ENCODE data around the gene GRM1. TPM values are rescaled to one million over a fixed set of nuclear protein-coding genes. Genes with fewer than 3 reads are reported as not detected.

GRM1 gene
- total and polyA plus RNA-seq, 7 experiments from 2014 or later = not detected

GRCh38 chr6:146337376-146337775, 308.5 kb downstream of the GRM1 start:
- intact Hi-C loops (cut with micrococcal nuclease) = no loop called here
- H3K27me3 Mint-ChIP-seq = peaks cover 0 to 4% (median 0%) of the 10 kb centered on the region in 5 donors
- DNase-seq = no peak
- no peak overlapping the region for H3K27ac Mint-ChIP-seq
- H3K9me3 ChIP-seq (ENCODE audit: control insufficient read depth in 2 of 3, low read length in 3 of 3) = no peaks in the 10 kb centered on the region
- no peak overlapping the region for H3K4me3 ChIP-seq (ENCODE audit: low read length)
- no peaks in the 10 kb centered on the region for H3K27me3 ChIP-seq (ENCODE audit: control insufficient read depth in 2 of 2, insufficient read depth in 2 of 2, low read length in 2 of 2)
- no peaks in the 10 kb centered on the region for H3K36me3 Mint-ChIP-seq
- no peaks in the 10 kb centered on the region for H3K4me1 Mint-ChIP-seq
- no peak for ATAC-seq
- CTCF ChIA-PET = no interaction called here
- no peaks in the 10 kb centered on the region for H3K4me1 ChIP-seq (ENCODE audit: control insufficient read depth in 2 of 2, insufficient read depth in 2 of 2, low read length in 2 of 2)
- peaks cover 0 to 14% (median 0%) of the 10 kb centered on the region in 11 donors for H3K9me3 Mint-ChIP-seq
- no peak overlapping the region for H3K4me3 Mint-ChIP-seq
- POLR2A ChIA-PET = no interaction called here
- no peaks in the 10 kb centered on the region for H3K36me3 ChIP-seq (ENCODE audit: control insufficient read depth in 2 of 3, insufficient read depth in 3 of 3, low read length in 3 of 3)
- no peak overlapping the region for H3K27ac ChIP-seq (ENCODE audit: low read depth, low read length)

- intact Hi-C loops (cut with micrococcal nuclease) = no loop called here
- ChIA-PET POLR2A (no interaction called here), CTCF (no interaction called here)
- no peak for DNase-seq
- no peak overlapping the region for H3K27ac ChIP-seq (ENCODE audit: low read depth, low read length)
- H3K9me3 ChIP-seq (ENCODE audit: control insufficient read depth in 2 of 3, low read length in 3 of 3) = no peaks in the 10 kb centered on the region
- no peaks in the 10 kb centered on the region for H3K27me3 ChIP-seq (ENCODE audit: control insufficient read depth in 2 of 2, insufficient read depth in 2 of 2, low read length in 2 of 2)
- ATAC-seq = no peak
- Mint-ChIP-seq H3K4me1 (no peaks in the 10 kb centered on the region), H3K9me3 (peaks cover 0 to 14% (median 0%) of the 10 kb centered on the region in 11 donors), H3K36me3 (no peaks in the 10 kb centered on the region), H3K27ac (no peak overlapping the region), H3K27me3 (peaks cover 0 to 8% (median 4%) of the 10 kb centered on the region in 5 donors), H3K4me3 (no peak overlapping the region)
- H3K4me1 ChIP-seq (ENCODE audit: control insufficient read depth in 2 of 2, insufficient read depth in 2 of 2, low read length in 2 of 2) = no peaks in the 10 kb centered on the region
- no peaks in the 10 kb centered on the region for H3K36me3 ChIP-seq (ENCODE audit: control insufficient read depth in 2 of 3, insufficient read depth in 3 of 3, low read length in 3 of 3)
- no peak overlapping the region for H3K4me3 ChIP-seq (ENCODE audit: low read length)
Observed at GRCh38 chr6:146339716-146340115, 310.9 kb downstream of the GRM1 start.

- no peaks in the 10 kb centered on the region for H3K4me1 ChIP-seq (ENCODE audit: control insufficient read depth in 2 of 2, insufficient read depth in 2 of 2, low read length in 2 of 2)
- intact Hi-C loops (cut with micrococcal nuclease) = no loop called here
- H3K9me3 ChIP-seq (ENCODE audit: control insufficient read depth in 2 of 3, low read length in 3 of 3) = no peaks in the 10 kb centered on the region
- Mint-ChIP-seq H3K27ac (no peak overlapping the region), H3K4me3 (no peak overlapping the region), H3K36me3 (no peaks in the 10 kb centered on the region), H3K27me3 (peaks cover 0 to 14% (median 3%) of the 10 kb centered on the region in 5 donors), H3K9me3 (peaks cover 0 to 4% (median 0%) of the 10 kb centered on the region in 11 donors), H3K4me1 (no peaks in the 10 kb centered on the region)
- ATAC-seq = no peak
- CTCF ChIA-PET = no interaction called here
- DNase-seq = no peak
- no peaks in the 10 kb centered on the region for H3K27me3 ChIP-seq (ENCODE audit: control insufficient read depth in 2 of 2, insufficient read depth in 2 of 2, low read length in 2 of 2)
- POLR2A ChIA-PET = interaction anchor here (0.5 kb wide), 1 partner anchor 18 kb away, joined by 3 read pairs; no protein-coding TSS in a partner anchor
- H3K27ac ChIP-seq (ENCODE audit: low read depth, low read length) = no peak overlapping the region
- H3K4me3 ChIP-seq (ENCODE audit: low read length) = no peak overlapping the region
- no peaks in the 10 kb centered on the region for H3K36me3 ChIP-seq (ENCODE audit: control insufficient read depth in 2 of 3, insufficient read depth in 3 of 3, low read length in 3 of 3)
Observed at GRCh38 chr6:146341493-146342230, 312.8 kb downstream of the GRM1 start.

GRCh38 chr6:146345598-146345997, 316.7 kb downstream of the GRM1 start:
- Histone ChIP-seq H3K4me3 (ENCODE audit: low read length) (no peak overlapping the region), H3K36me3 (ENCODE audit: control insufficient read depth in 2 of 3, insufficient read depth in 3 of 3, low read length in 3 of 3) (no peaks in the 10 kb centered on the region), H3K27ac (ENCODE audit: low read depth, low read length) (no peak overlapping the region), H3K4me1 (ENCODE audit: control insufficient read depth in 2 of 2, insufficient read depth in 2 of 2, low read length in 2 of 2) (no peaks in the 10 kb centered on the region), H3K27me3 (ENCODE audit: control insufficient read depth in 2 of 2, insufficient read depth in 2 of 2, low read length in 2 of 2) (no peaks in the 10 kb centered on the region), H3K9me3 (ENCODE audit: control insufficient read depth in 2 of 3, low read length in 3 of 3) (no peaks in the 10 kb centered on the region)
- Mint-ChIP-seq H3K4me1 (no peaks in the 10 kb centered on the region), H3K27me3 (peaks cover 0 to 18% (median 0%) of the 10 kb centered on the region in 5 donors), H3K27ac (no peak overlapping the region), H3K9me3 (peaks cover 0 to 3% (median 0%) of the 10 kb centered on the region in 11 donors), H3K4me3 (no peak overlapping the region), H3K36me3 (no peaks in the 10 kb centered on the region)
- ChIA-PET POLR2A (no interaction called here), CTCF (no interaction called here)
- no peak for DNase-seq
- intact Hi-C loops (cut with micrococcal nuclease) = no loop called here
- ATAC-seq = no peak

GRCh38 chr6:146347090-146347489, 318.2 kb downstream of the GRM1 start:
- Histone ChIP-seq H3K9me3 (ENCODE audit: control insufficient read depth in 2 of 3, low read length in 3 of 3) (no peaks in the 10 kb centered on the region), H3K4me3 (ENCODE audit: low read length) (no peak overlapping the region), H3K36me3 (ENCODE audit: control insufficient read depth in 2 of 3, insufficient read depth in 3 of 3, low read length in 3 of 3) (no peaks in the 10 kb centered on the region), H3K27ac (ENCODE audit: low read depth, low read length) (no peak overlapping the region), H3K27me3 (ENCODE audit: control insufficient read depth in 2 of 2, insufficient read depth in 2 of 2, low read length in 2 of 2) (no peaks in the 10 kb centered on the region), H3K4me1 (ENCODE audit: control insufficient read depth in 2 of 2, insufficient read depth in 2 of 2, low read length in 2 of 2) (no peaks in the 10 kb centered on the region)
- Mint-ChIP-seq H3K9me3 (peaks cover 0 to 3% (median 0%) of the 10 kb centered on the region in 11 donors), H3K27me3 (peaks cover 0 to 18% (median 0%) of the 10 kb centered on the region in 5 donors), H3K4me3 (no peak overlapping the region), H3K4me1 (no peaks in the 10 kb centered on the region), H3K27ac (no peak overlapping the region), H3K36me3 (no peaks in the 10 kb centered on the region)
- ATAC-seq (no peak), DNase-seq (no peak)
- ChIA-PET POLR2A (no interaction called here), CTCF (interaction anchor here (0.6 kb wide), 1 partner anchor 434 kb away, joined by 3 read pairs; no protein-coding TSS in a partner anchor)
- intact Hi-C loops (cut with micrococcal nuclease) = no loop called here

- Mint-ChIP-seq H3K9me3 (peaks cover 0 to 3% (median 0%) of the 10 kb centered on the region in 11 donors), H3K27ac (no peak overlapping the region), H3K27me3 (peaks cover 0 to 18% (median 0%) of the 10 kb centered on the region in 5 donors), H3K36me3 (no peaks in the 10 kb centered on the region), H3K4me1 (no peaks in the 10 kb centered on the region), H3K4me3 (no peak overlapping the region)
- CTCF ChIA-PET = no interaction called here
- ATAC-seq (no peak), DNase-seq (no peak)
- intact Hi-C loops (cut with micrococcal nuclease) = no loop called here
- Histone ChIP-seq H3K36me3 (ENCODE audit: control insufficient read depth in 2 of 3, insufficient read depth in 3 of 3, low read length in 3 of 3) (no peaks in the 10 kb centered on the region), H3K27me3 (ENCODE audit: control insufficient read depth in 2 of 2, insufficient read depth in 2 of 2, low read length in 2 of 2) (no peaks in the 10 kb centered on the region), H3K4me3 (ENCODE audit: low read length) (no peak overlapping the region), H3K4me1 (ENCODE audit: control insufficient read depth in 2 of 2, insufficient read depth in 2 of 2, low read length in 2 of 2) (no peaks in the 10 kb centered on the region), H3K27ac (ENCODE audit: low read depth, low read length) (no peak overlapping the region), H3K9me3 (ENCODE audit: control insufficient read depth in 2 of 3, low read length in 3 of 3) (no peaks in the 10 kb centered on the region)
- POLR2A ChIA-PET = no interaction called here
Observed at GRCh38 chr6:146347690-146348089, 318.8 kb downstream of the GRM1 start.

- POLR2A ChIA-PET = no interaction called here
- Histone ChIP-seq H3K27ac (ENCODE audit: low read depth, low read length) (no peak overlapping the region), H3K36me3 (ENCODE audit: control insufficient read depth in 2 of 3, insufficient read depth in 3 of 3, low read length in 3 of 3) (no peaks in the 10 kb centered on the region), H3K9me3 (ENCODE audit: control insufficient read depth in 2 of 3, low read length in 3 of 3) (no peaks in the 10 kb centered on the region), H3K27me3 (ENCODE audit: control insufficient read depth in 2 of 2, insufficient read depth in 2 of 2, low read length in 2 of 2) (no peaks in the 10 kb centered on the region), H3K4me1 (ENCODE audit: control insufficient read depth in 2 of 2, insufficient read depth in 2 of 2, low read length in 2 of 2) (no peaks in the 10 kb centered on the region), H3K4me3 (ENCODE audit: low read length) (no peak overlapping the region)
- Mint-ChIP-seq H3K4me1 (peaks cover 0 to 3% (median 0%) of the 10 kb centered on the region in 7 donors), H3K27ac (no peak overlapping the region), H3K9me3 (peaks cover 0 to 5% (median 0%) of the 10 kb centered on the region in 11 donors), H3K4me3 (no peak overlapping the region), H3K36me3 (no peaks in the 10 kb centered on the region), H3K27me3 (peaks cover 0 to 5% (median 4%) of the 10 kb centered on the region in 5 donors)
- no peak for DNase-seq
- no peak for ATAC-seq
- CTCF ChIA-PET = no interaction called here
- intact Hi-C loops (cut with micrococcal nuclease) = no loop called here
Observed at GRCh38 chr6:146351018-146351417, 322.2 kb downstream of the GRM1 start.
